HG03521 (cell line): ENCODE measurements around the gene SRRM2.

ENCODE experiments used
- ATAC-seq: cut with Tn5 transposase; IDR thresholded peaks from one replicate; pipeline ENCODE4 v1.9.1; 2021; ENCODE audit warnings: mild to moderate bottlenecking, moderate library complexity; ENCODE audit not compliant: unreplicated experiment

The SRRM2 gene

DNA sequence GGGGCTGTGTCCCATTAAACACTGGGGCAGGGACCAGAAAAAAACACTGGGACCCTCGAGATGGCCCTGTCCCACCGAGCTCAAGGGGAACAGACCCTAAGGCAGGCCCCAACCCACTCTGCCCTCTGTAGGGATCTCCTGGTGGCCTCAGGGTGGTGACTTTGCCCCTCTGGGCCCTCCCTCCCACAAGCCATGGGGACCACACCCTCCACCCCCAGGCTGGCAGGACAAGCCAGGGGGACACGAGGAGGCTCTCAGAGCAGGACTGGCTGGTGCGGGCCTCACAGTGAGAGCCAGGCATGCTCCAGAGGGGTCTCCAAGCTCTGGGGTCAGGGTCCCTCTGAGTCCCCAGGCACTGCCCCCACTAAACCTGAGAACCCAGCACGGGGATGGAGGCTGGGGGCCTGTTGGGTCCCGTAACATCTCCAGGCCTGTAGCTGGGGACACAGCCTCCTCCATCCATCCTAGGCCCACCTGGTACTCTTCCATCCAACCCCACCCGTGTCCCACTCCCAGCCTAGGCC is 14.5 kb upstream of the SRRM2 start:
- ATAC-seq: no peak

DNA sequence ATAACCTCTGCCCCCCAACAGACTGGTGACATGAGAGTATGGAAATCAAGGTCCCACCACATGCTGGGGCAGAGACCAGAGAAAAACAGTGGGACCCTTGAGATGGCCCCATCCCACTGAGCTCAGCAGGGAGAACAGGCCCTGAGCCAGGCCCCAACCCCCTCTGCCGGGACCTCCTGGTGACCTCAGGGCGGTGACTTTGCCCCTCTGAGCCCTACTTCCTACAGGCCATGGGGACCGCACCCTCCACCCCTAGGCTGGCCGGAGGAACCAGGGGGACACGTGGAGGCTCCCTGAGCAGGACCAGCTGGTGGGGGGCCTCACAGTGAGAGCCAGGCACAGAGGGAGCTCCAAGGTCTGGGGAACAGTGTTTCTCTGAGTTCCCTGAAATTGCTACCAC is 13.8 kb upstream of the SRRM2 start:
- ATAC-seq: no peak

GRCh38 chr16:2739625-2740430 is 12.6 kb upstream of the SRRM2 start:
- ATAC-seq: no peak

GRCh38 chr16:2740476-2740875 is 12.0 kb upstream of the SRRM2 start:
- ATAC-seq: no peak

DNA sequence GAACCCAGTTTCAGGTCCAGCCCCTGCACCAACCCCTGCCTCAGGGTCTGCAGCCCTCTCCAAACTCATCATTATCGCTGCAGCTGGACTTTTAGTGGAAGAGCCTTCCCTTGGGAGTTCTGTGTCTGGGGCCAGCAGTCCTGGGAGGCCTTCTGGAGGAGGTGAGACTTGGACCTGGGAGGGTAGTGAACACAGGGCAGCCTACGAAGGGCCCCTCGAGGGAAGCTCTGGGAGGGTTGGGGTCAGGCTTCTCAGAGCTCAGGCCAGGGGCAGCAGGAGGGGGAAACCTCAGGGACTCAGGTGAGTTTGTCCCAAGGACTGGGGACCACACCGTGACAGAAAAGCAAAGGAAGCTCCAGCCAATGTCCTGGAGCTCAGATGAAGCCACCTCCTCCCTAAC is 11.3 kb upstream of the SRRM2 start:
- no peak for ATAC-seq

GRCh38 chr16:2742323-2743006 is 10.0 kb upstream of the SRRM2 start:
- no peak for ATAC-seq

DNA sequence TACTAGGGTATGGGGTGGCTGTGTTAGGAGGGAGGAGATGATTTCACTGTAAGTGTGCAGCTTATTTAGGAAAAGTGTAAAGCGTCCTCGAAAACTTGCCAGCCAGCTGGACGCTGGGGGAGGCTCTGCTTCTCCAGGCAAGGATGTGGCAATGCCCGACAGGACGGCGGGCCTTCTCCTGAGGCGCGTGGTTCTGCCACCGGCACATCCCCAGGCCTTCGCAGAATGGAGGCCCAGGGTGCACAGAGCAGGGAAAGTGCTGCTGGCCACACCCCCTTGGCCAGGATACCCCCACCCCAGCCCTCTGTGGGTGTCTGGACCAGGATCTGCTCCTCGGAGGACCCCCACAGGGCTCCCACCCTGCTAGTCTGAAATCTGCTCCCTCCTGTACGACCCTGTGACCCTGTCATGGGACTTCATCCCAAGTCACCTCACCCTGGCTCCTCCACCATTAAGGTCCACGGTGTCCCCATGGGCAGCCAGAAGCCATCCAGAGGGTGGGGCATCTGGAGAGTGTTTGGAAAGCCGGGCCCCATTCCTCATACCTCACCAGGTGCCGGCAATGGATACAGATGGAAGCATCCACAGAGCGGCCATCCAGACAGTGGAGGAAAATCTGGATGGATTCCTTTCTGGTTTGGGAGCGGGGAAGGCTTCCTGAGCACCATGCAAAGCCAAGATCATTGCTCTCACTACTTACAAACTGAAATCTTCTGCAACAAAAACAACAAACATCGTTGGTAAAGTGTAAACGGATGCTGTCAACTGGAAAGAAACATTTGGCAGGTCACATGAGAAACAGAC is 9.2 kb upstream of the SRRM2 start:
- ATAC-seq: no peak

- ATAC-seq: no peak
These were observed 7.7 kb upstream of the SRRM2 start for GRCh38 chr16:2744711-2745110.

GRCh38 chr16:2745116-2745890 is 7.1 kb upstream of the SRRM2 start:
- no peak for ATAC-seq

GRCh38 chr16:2745961-2746360 is 6.5 kb upstream of the SRRM2 start:
- ATAC-seq: no peak

GRCh38 chr16:2748757-2749455 is 3.5 kb upstream of the SRRM2 start:
- ATAC-seq: no peak

GRCh38 chr16:2749476-2749875 is 3.0 kb upstream of the SRRM2 start:
- ATAC-seq: no peak

DNA sequence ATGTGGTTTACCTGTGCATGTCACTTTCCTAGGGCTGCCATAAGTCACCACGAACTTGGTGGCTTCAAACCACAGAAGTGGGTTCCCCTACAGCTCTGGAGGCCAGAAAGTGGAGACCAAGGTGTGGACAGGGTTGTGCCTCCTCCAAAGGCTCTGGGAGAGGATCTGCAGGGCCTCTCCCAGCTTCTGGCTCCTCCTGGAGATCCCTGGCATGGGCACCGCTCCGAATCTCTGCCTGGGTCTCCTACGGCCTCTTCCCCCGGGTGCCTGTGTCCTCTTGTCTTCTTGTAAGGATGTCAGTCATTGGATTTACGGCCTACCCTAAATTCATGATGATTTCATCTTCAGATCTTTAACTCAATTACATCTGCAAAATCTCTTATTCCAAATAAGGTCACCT is 2.5 kb upstream of the SRRM2 start:
- no peak for ATAC-seq

DNA sequence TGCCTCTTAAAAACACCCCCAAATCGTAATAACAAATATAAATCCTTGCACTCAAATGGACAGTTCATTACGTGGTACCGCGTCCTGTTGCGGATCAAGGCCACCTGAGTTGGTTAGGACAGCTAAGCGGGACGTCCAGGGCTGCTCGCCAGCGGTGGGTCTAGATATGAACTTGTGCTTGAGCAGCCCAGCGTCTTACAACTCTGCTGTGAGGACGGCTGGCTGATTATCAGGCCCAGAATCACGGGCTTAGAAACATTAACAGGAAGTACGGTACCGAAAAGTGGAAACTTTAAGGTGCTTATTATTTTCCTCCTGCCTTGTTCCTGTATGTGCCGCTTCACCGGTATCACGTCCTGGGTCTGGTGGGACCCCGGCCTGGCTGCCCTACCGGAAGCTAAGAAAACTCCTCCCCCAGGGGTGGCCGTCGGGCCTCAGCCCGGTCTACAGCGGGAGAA is 832 bp upstream of the SRRM2 start:
- peak; percentile 31 for ATAC-seq

GRCh38 chr16:2752850-2753732 is 653 bp downstream of the SRRM2 start:
- ATAC-seq: peak; percentile 44

DNA sequence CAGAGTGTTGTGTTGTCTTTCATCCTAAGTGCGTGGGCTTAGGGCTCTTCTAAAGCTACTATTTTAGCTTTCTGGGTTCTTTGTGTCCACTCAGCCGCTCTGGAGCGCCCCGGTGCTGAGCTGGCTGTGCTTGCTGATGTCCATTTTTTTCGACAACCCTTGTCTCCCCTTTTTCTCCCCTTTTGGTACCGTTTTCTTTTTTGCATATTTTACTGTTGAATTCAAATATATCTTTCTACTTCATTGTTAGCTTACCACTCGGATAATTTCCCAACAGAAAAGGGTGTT is 1.2 kb downstream of the SRRM2 start:
- no peak for ATAC-seq

- no peak for ATAC-seq
These were observed 2.7 kb downstream of the SRRM2 start for GRCh38 chr16:2755158-2755557.

DNA sequence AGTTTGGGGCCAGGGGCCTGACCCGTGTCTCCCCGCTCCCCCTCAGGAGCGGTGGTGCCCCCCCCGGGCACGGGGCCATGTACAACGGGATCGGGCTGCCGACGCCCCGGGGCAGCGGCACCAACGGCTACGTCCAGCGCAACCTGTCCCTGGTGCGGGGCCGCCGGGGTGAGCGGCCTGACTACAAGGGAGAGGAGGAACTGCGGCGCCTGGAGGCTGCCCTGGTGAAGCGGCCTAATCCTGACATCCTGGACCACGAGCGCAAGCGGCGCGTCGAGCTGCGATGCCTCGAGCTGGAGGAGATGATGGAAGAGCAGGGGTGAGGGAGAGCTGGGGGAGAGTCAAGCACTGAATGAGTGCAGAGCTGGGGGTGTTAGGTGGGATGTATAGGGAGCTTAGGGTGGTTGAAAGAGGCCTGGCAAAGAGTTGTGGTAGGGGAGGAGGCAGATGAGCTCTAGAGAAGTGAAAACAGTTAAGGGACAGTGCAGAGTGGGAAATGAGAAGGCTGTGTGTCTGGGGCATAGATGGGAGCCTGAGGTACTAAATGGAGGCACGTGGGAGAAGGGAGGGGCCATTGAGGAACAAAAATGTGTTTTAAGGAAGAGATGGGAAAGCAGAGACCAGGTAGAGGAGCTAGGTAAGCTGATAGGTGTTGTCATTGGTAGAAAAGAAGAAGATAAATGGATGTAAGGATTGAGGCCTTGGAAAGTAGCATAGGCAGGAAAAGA is 4.0 kb downstream of the SRRM2 start:
- no peak for ATAC-seq

DNA sequence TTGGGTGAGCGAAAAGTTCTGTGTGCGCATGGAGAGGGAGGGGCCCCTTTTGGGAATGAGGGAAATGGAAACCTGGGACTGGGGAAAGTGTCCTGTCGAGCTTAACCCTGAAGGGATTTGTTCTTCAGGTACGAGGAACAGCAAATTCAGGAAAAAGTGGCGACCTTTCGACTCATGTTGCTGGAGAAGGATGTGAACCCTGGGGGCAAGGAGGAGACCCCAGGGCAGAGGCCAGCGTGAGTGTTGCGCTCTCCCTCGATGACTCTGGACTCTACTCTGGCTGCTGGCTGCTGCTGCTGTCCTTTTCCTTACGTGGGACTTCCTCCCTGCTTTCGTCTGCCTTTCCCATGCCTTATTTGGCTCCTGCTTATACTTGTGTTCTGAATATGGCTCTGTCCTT is 4.9 kb downstream of the SRRM2 start:
- ATAC-seq: no peak
